NCI-H2196 treated with DMSO at 0.1 percent for 48 hours (cell line): ENCODE results near the gene STXBP1.
"Not testable (repeated sequence)": the region's sequence is repeated elsewhere in the genome, so short reads cannot be mapped to it uniquely, and the experiment has no call there.

Experiments used
- DNase-seq: peaks from one replicate; lab custom pipeline; 2025; ENCODE audit not compliant: unreplicated experiment; lab: John Stamatoyannopoulos, UW

Gene STXBP1

DNA sequence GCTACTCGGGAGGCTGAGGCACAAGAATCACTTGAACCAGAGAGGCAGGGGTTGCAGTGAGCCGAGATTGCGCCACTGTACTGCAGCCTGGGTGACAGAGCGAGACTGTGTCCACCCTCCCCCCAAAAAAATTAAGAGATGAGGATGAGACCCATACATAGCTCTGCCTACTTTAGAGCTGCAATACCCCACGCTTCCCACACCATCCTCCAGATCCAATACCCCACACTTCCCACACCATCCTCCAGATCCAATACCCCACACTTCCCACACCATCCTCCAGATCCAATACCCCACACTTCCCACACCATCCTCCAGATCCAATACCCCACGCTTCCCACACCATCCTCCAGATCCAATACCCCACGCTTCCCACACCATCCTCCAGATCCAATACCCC is 34.9 kb upstream of the STXBP1 start:
- not testable (repeated sequence) for DNase-seq

DNA sequence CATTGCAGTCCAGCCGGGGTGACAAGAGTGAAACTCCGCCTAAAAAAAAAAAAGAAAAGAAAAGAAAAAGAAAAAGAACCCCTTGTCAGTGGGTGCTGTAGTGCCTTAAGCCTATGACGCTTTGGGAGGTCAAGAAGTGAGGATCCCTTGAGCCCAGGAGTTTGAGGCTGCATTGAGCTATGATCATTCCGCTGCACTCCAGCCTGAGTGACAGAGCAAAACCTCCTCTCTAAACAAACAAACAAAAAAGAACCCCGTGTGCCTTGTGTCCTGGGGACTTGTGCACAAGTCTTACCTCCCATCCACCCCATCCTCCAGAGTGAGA is 33.5 kb upstream of the STXBP1 start:
- no peak for DNase-seq

DNA sequence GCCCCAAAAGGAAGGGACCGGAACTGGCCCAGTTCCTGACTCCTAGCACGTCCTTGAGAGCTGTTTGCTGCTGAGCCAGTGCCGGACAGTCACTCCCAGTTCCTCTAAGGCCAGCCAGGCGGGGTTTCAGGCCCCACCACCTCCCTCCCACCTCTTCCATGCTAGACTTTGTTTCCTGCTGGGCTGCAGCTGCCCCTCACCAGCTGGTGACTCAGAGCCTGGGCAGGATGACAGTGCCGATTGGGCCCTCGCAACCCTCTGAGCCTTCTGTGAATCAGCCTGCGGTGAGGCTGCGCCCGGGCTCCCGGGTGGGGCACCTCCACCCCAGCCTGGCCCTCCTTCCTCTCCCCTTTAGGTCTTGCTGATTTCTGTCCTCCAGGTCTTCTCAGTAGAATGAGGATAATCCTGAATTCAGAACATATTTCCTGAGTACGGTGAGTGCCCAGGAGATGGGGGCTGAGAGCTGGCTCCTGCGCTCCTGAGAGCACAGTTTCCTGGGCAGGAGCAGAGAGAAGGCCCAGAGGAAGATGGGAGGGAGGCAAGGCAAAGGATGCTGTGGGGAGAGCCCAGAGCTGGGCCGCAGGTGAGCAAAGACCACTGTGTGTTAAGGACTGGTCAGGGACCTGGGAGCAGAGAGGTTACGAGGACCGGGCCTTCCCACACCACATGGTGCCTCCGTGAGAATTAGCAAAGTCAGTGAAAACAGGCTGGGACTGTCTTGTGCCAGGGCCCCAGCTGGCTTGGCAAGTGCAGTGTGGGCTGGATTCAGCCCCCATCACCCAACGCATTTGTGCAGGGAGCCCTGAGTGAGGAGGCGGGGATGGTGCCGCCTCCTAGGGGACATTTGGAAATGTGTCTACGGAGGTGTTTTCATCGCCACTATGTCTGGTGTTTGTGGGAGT is 32.9 kb upstream of the STXBP1 start:
- peak; percentile 91 for DNase-seq

DNA sequence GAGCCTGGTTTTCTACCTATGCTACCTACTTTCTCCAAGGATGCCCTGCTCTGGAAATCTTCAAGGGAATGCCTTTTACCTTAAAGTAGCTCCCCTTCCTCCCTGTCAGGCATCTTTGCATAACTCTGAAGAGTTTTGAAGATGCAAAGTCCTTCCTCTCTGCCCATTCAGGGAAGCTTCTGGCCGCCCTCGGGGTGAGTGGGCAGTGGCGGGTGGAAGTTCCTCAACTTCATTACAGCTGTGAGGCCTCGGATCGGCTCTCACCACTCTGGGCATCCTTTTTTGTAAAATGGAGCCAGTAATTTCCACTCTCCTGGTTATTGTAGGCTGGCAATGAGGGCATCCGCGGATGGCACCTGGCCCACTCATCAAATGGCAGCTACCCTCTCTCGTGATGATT is 31.7 kb upstream of the STXBP1 start:
- no peak for DNase-seq

DNA sequence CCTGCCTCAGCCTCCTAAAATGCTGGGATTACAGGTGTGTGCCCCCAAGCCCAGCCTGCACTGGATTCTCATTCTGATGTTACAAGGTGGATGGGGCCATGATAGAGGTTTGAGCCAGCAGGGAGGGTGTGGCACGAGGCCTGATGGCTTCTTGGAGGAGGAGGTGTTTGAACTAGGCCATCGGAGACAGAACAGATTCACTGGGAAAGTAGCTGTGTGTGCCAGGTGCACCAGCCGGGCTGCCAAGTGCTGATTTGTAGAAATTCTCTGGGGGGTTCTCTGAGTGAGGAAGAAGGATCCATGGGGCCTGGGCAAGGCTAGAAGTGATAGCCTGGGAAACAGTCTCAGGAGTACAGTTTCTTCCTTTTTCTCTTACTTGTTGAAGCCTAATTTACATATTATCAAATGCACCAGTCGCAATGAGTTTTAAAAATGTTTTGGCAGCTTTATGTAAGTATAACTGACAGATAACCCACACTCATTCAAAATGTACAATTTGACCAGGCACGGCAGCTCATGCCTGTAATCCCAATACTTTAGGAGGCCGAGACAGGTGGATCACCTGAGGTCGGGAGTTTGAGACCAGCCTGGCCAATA is 31.1 kb upstream of the STXBP1 start:
- no peak for DNase-seq

DNA sequence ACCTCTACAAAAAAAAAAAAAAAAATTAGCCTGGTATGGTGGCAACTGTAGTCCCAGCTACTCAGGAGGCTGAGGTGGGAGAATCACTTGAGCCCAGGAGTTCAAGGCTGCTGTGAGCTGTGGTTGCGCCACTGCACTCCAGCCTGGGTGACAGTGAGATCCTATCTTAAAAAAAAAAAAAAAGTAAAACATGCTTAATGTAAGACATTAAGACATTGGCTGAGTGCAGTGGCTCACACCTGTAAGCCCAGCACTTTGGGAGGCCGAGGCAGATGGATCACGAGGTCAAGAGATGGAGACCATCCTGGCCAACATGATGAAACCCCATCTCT is 27.6 kb upstream of the STXBP1 start:
- DNase-seq, result not testable (repeated sequence)

DNA sequence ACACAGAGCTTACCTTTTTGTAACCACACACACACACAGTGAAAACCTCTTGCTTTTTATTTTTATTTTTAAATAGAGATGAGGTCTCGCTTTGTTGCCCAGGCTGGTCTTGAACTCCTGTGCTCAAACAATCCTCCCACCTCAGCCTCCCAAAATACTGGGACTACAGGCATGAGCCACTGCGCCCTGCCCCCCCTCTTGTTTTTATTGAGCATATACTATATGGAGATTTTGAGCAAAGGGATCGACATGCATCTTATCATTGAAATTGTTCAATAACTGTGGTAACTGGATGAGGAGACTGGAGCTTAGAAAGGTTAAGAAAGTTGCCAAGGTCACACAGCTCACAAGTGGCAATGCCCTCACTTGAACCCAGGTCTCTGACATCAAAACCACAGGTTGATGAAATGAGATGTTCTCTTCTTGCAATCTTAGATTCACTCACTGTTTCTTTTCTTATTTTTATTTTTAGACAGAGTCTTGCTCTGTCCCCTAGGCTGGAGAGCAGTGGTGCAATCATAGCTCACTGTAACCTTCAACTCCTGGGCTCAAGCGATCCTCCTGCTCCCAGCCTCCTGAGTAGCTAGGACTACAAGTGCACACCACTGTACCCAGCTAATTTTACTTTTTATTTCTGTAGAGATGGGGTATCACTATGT is 26.8 kb upstream of the STXBP1 start:
- DNase-seq, result no peak

DNA sequence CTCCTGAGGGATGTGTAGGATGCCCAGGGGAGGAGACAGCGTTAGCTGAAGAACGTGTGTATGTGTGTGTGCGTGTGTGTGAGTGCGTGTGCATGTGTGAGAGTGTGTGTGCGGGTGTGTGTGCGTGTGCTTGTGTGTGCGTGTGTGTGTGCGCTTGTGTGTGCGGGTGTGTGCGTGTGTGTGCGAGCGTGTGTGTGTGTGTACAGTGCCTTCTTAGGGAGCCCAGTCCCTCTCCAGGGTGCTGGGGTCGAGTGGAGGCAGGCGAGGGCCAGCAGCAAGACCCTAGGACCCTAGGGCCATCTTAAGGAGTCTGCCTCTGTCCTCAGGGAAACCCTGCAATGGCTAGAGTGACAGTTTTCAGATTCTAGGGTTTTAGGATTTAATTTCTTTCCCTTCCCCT is 26.0 kb upstream of the STXBP1 start:
- DNase-seq, result no peak

DNA sequence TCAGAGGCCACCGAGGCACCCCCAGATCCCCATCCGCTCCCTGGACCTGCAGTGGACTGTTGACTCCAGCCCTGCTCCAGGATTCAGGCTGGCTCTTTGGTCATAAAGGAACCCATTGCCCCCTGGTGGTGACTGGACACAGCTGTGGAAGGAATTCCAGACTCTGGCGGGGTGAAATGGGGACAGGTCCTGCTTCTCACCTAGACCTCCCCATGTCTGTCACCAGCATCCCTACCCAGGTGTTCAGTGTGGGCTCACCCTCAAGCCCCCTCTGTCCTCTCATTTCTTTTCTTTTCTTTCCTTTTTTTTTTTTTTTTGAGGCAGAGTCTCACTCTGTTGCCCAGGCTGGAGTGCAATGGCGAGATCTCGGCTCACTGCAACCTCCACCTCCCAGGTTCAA is 25.5 kb upstream of the STXBP1 start:
- DNase-seq, result peak; percentile 64

DNA sequence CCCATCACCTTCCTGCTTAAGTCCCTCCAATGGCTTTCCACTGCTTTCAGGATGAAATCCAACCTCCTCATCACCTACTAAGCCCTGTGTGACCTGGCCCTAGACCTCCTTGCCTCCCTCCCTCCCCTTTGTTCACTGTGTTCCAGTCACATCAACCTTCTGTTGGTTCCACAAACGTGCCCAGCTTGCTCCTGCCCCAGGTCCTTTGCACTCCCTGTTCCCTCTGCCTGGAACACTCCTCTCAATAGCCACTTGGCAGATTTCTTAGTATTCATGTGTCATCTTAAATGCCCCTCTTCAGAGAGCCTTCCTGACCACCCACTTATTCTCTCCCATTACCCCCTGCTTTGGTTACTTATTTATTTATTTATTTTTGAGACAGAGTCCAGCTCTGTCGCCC is 24.1 kb upstream of the STXBP1 start:
- DNase-seq, result no peak

DNA sequence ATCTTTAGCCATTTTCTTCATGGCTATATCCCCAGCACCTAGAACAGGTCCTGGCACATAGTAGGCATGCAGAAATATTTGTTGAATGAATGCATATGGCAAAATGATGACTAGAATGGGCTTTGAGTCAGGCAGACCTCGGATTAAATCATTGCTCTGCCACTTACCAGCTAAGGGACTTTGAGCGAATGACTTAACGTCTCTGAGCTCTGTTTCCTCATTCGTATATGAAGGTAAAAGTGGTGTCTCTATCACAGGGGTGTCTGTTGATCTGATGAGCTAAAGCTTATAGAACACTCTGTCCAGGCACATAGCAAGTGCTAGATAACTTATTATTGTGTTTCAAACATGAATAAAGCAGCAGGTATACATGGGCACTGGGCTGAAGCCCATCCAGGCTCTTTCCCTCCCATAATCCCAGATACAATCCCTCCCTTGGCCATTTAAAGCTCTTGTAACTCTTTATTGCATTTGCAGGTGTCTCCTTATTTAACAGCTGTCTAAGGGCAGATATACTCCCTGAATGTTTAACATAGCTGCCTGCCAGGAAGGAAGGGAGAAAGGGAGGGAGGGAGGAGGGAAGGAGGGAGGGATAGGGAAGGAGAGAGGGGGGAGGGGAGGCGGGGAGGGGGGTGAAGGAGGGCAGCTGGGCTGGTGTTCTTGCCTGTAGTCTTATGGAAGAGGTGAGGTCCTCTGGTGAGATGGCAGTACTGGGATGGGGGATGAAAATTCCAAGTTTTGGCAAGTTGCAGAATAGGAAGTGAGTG is 23.2 kb upstream of the STXBP1 start:
- no peak for DNase-seq

DNA sequence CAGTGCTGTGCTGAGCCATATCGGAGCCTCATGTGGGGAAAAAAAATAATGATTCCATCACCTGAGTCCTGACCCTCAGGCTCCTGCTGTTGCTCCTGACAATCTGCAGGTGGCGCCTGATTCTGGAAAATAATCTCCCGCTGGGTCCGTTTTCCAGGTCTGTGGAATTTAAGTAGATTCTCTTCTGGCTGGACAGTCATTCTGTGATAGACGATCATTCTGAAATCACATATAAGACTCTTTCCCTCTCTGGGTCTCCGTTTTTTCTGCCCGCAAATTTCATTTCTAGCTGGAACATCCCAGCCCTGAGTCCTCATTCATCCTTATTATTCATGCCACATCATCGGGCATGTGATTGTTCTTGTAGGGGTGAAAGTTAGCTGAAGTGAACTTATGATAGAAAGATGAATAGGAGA is 22.1 kb upstream of the STXBP1 start:
- peak; percentile 82 for DNase-seq

DNA sequence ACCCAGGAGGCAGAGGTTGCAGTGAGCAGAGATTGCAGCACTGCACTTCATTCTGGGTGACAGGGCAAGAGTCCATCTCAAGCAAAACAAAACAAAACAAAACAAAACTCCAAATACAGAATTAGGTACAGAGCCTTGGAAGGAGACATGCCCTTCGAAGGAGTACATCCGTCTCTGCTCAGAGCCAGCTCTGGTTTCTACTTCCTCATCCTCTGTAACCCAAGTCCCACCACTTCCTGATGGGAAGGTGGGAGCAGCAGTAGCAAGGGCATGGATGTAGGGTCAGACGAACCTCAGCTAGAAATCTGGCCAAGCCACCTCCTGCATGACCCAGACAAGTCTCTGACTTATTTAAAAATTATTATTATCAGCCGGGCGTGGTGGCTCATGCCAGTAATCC is 16.5 kb upstream of the STXBP1 start:
- no peak for DNase-seq

DNA sequence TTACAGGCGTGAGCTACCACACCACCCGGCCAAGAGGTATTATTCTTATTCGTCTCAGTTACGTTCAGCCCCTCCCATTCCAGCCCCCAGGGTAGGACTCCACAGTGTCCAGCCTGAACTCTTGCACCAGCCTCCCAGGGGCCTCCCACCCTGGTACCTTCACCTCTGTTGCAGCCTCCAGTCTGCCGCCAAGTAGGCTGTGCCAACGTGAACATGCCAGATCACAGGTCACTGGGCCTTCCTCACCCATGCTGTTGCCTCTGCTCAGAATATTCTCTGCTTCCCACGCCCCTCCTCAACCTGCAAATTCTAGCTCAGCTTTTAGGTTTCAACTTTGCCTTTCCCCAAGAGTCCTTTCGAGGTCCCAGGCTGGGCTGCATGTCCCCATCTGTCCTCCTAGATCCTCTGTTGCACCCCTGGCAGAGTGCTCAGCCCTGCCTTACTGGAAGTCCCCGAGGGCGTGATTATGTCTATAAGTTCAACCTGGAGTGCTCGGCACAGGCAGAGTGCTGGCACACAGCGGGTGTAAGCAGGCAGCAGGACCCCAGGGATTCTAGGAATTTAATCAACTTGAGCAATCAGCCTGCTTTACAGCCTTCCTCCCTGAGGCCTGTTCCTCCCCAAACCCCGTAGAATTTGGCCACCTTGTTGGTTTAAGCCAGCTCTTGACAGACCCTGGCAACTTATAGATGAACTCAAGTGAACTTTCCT is 13.1 kb upstream of the STXBP1 start:
- DNase-seq, result no peak

DNA sequence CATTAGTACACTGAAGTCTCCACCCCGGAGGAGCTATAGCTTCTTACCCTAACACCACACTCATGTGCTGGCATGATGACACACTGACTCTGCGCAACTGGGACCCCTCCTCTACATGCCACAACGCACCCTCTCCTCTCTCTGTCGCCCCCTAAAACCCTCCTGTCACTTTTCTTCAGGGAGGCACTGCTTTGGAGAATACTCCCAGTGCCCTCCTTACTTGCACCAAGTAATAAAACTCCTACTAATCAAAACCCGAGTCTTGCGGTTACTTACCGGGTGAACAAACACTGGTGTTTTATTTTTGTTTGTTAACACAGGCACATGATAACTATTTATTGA is 12.6 kb upstream of the STXBP1 start:
- DNase-seq, result no peak

DNA sequence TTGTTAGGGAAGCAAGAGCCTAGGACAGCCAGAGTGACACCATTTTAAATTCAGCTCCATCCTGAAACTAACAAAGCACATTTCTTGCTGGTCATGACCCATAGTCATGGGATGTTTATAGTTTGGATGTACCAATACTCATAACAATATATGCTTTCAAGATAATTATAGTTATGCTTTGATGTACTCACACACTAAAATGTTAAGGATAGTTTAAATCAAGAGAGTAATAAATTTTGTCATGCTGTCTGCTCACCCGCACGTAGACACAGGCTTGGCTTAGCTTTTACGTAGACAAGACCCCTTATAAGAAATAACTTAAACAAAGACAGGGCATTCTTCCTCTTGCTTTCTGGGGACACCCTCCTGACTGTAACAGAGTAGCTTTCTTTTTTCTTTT is 8.9 kb upstream of the STXBP1 start:
- no peak for DNase-seq

DNA sequence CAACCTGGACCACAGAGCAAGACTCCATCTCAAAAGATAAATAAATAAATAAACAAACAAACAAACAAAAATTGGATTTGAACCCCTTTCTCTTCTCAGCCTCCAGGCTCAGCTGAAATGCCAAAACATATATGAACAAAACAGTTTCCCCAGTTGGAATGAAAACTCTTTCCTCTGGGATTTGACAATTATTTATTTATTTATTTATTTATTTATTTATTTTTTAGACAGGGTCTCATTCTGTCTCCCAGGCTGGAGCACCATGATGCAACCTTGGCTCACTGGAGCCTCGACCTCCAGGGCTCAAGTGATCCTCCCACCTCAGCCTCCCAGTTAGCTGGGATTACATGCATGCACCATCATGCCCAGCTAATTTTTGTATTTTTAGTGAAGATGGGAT is 6.0 kb upstream of the STXBP1 start:
- no peak for DNase-seq

DNA sequence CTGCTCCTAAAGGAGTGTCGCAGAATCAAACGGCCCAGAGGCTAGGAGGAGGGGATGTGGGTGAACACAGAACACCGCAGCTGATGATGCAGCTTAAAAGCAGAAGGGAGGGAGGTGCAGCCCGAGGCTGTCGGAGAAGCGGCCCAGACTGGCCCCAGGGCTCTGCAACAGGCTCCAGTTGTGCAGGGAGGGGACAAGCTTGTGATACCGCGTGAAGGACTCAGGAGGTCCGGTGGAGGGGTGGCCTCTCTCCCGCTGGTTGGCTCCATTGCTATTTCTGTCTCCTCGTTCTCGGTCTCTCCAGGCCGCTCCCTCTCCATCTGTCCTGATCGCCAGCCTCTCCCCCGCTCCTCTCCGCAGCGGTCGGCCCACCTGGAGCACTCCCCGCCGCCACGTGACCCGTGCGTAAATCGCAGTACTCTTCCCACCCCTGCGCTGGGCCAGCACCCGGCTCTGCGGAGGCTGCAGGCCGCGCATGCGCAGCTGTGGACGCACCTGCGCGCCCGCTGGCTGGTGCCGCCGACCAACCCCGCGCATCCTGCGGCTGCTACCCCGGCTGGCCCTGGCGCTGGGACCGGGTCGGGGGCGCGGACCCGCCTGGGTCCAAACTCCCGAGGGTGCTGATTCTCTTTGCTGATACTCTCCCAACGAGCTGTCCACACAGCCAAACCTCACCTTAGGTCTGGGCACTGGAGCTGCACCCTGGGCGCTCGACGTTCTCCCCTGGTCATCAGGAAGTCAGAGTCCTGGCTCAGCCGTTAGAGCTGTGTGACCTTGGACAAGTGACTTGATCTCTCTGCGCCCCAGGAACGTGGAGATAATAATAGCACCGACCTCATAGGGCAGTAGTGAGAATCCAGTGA is 3.7 kb upstream of the STXBP1 start:
- peak; percentile 90 for DNase-seq

DNA sequence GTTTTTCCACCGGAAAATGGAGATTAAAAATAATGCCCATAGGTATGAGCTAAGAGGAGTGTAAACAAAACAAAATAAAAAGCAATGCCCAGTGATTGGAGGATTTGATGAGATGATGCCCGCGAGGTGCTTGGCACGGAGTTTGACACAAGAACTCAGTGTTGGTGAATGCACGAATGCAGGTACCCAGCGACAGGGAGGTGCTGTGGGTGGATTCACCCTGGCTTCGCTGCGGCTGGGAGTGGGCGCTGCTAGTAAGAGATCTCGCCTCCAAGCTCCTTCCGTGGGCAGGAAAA is 526 bp upstream of the STXBP1 start:
- no peak for DNase-seq

DNA sequence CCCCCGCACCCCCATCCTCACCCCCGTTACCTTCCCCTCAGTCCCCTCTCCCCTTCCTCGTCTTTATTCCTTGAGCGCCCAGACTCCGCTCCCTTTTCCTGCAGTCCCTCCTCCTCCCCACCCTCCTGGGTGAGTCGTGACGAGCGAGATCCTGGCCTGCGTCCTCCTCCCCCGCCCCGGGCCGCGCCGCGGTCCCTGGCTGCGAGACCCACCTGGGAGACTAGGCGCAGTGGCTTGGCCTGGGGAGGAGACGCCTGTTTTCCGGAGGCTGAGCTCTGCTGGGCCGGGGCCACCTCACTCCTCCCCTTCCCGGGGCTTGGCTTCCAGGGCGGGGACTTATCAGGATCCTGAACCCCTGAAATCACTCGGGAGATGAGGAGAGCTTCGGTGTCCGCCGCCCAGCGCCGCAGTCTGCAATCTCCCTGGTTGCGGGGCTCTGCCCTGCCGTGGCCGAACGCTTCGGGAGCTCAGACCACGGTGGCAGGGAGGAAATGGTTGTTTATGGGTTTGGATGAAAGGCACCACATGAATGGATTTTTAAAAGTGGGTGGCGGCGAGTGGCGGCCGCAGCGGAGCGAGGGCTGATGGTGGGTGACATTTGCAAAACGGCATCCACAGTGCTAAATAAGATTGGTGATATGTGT is 984 bp downstream of the STXBP1 start:
- no peak for DNase-seq
